Measurements from ENCODE around the gene SVEP1. TPM values are rescaled to one million over a fixed set of nuclear protein-coding genes. Genes with fewer than 3 reads are reported as not detected.
"Not testable (repeated sequence)": the region's sequence is repeated elsewhere in the genome, so short reads cannot be mapped to it uniquely, and the experiment has no call there.

Gene SVEP1
- total RNA-seq, 1 experiment from 2014 or later: 21.9 TPM

DNA sequence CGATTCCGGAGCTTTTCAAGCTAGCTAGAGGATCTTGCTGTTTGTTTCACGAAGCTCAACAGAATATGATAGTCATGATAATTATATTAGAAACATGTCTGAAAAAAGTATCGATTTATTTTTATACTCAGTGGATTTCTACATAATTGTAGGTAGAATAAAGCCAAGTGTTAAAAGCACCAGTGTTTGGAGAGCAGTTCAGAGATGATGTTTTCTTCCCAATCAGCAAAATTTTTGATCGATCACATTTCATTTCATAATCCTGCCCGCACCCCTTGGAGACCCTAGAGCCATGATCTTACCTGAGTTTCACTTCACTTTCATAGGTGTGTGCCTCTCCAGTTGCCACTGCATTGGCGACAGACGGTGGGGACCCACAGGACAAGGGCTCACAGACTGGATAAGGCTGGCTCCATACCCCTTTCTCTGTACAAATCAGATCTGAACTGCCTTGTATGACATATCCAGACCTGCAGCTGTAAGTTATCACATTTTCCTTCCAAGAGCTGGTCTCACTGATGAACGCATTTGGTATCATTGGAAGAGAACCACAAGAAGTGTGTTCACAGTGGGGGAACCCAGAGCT is 173.6 kb downstream of the SVEP1 start:
- POLR2A ChIA-PET: no interaction called here
- no peaks in the 10 kb centered on the region for H3K4me1 Mint-ChIP-seq (ENCODE audit: insufficient read depth, unreplicated experiment)

DNA sequence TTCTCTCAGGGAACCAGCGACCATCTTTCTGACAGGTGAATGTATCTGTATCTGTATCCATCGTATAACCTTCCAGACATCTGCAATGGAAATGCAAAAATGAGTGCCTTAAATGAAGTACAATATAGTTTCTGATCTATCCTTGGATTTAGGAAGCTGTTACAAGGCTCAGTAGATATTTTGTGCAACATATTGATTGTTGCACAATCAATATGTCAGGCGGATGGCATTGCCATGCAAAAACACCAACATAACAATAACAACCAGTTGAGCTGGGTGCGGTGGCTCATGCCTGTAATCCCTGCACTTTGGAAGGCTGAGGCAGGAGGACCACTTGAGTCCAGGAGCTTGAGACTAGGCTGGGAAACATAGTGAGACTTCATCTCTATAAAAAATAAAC is 175.1 kb downstream of the SVEP1 start:
- peaks cover 19% of the 10 kb centered on the region for H3K36me3 Mint-ChIP-seq (ENCODE audit: insufficient read depth, unreplicated experiment)
- intact Hi-C loops (cut with micrococcal nuclease): no loop called here
- no peaks in the 10 kb centered on the region for H3K4me1 Mint-ChIP-seq (ENCODE audit: insufficient read depth, unreplicated experiment)
- H3K9me3 Mint-ChIP-seq (ENCODE audit: unreplicated experiment): no peaks in the 10 kb centered on the region
- no TSS peak for BruUV-seq (replicated peaks)
- ChIA-PET CTCF (no interaction called here), POLR2A (interaction anchor here (0.7 kb wide), 1 partner anchor 115 kb away, joined by 3 read pairs; no protein-coding TSS in a partner anchor)
- H3K4me3 Mint-ChIP-seq (ENCODE audit: unreplicated experiment): no peak overlapping the region
- no peaks in the 10 kb centered on the region for H3K27me3 Mint-ChIP-seq (ENCODE audit: insufficient read depth, unreplicated experiment)
- TF ChIP-seq, protein P1, sequence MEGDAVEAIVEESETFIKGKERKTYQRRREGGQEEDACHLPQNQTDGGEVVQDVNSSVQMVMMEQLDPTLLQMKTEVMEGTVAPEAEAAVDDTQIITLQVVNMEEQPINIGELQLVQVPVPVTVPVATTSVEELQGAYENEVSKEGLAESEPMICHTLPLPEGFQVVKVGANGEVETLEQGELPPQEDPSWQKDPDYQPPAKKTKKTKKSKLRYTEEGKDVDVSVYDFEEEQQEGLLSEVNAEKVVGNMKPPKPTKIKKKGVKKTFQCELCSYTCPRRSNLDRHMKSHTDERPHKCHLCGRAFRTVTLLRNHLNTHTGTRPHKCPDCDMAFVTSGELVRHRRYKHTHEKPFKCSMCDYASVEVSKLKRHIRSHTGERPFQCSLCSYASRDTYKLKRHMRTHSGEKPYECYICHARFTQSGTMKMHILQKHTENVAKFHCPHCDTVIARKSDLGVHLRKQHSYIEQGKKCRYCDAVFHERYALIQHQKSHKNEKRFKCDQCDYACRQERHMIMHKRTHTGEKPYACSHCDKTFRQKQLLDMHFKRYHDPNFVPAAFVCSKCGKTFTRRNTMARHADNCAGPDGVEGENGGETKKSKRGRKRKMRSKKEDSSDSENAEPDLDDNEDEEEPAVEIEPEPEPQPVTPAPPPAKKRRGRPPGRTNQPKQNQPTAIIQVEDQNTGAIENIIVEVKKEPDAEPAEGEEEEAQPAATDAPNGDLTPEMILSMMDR (IDR thresholded peaks at IDR 0.05; ENCODE audit: unreplicated experiment): no peak
- no peak for DNase-seq (ENCODE audit: unreplicated experiment)
- no peak overlapping the region for H3K27ac Mint-ChIP-seq (ENCODE audit: low read depth, unreplicated experiment)

More for the DNA sequence above, 173.6 kb downstream of the SVEP1 start:
- TF ChIP-seq, protein P1 (IDR thresholded peaks at IDR 0.05; ENCODE audit: unreplicated experiment): no peak
- H3K9me3 Mint-ChIP-seq (ENCODE audit: unreplicated experiment): no peaks in the 10 kb centered on the region
- peaks cover 14% of the 10 kb centered on the region for H3K36me3 Mint-ChIP-seq (ENCODE audit: insufficient read depth, unreplicated experiment)
- H3K27ac Mint-ChIP-seq (ENCODE audit: low read depth, unreplicated experiment): no peak overlapping the region
- no peak for DNase-seq (ENCODE audit: unreplicated experiment)
- no peaks in the 10 kb centered on the region for H3K27me3 Mint-ChIP-seq (ENCODE audit: insufficient read depth, unreplicated experiment)
- H3K4me3 Mint-ChIP-seq (ENCODE audit: unreplicated experiment): no peak overlapping the region
- CTCF ChIA-PET: no interaction called here
- no TSS peak for BruUV-seq (replicated peaks)
- intact Hi-C loops (cut with micrococcal nuclease): no loop called here

- intact Hi-C loops (cut with micrococcal nuclease): no loop called here
- BruUV-seq (replicated peaks): no TSS peak
- no peak for DNase-seq (ENCODE audit: unreplicated experiment)
Measured at GRCh38 chr9:110399983-110400382, 179.6 kb downstream of the SVEP1 start.

DNA sequence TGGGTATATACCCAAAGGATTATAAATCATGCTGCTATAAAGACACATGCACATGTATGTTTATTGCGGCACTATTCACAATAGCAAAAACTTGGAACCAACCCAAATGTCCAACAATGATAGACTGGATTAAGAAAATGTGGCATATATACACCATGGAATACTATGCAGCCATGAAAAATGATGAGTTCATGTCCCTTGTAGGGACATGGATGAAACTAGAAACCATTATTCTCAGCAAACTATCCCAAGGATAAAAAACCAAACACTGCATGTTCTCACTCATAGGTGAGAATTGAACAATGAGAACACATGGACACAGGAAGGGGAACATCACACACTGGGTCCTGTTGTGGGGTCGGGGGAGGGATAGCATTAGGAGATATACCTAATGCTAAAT is 180.5 kb downstream of the SVEP1 start:
- BruUV-seq (replicated peaks); H3K9me3 Mint-ChIP-seq (ENCODE audit: unreplicated experiment); DNase-seq (ENCODE audit: unreplicated experiment); CTCF ChIA-PET; intact Hi-C loops (cut with micrococcal nuclease); H3K4me1 Mint-ChIP-seq (ENCODE audit: insufficient read depth, unreplicated experiment); H3K27me3 Mint-ChIP-seq (ENCODE audit: insufficient read depth, unreplicated experiment); POLR2A ChIA-PET; H3K27ac Mint-ChIP-seq (ENCODE audit: low read depth, unreplicated experiment); H3K4me3 Mint-ChIP-seq (ENCODE audit: unreplicated experiment): not testable (repeated sequence)
- peaks cover 18% of the 10 kb centered on the region for H3K36me3 Mint-ChIP-seq (ENCODE audit: insufficient read depth, unreplicated experiment)

More at GRCh38 chr9:110399983-110400382, 179.6 kb downstream of the SVEP1 start:
- Mint-ChIP-seq H3K9me3 (ENCODE audit: unreplicated experiment) (no peaks in the 10 kb centered on the region), H3K27me3 (ENCODE audit: insufficient read depth, unreplicated experiment) (no peaks in the 10 kb centered on the region), H3K36me3 (ENCODE audit: insufficient read depth, unreplicated experiment) (peaks cover 26% of the 10 kb centered on the region), H3K4me1 (ENCODE audit: insufficient read depth, unreplicated experiment) (no peaks in the 10 kb centered on the region), H3K27ac (ENCODE audit: low read depth, unreplicated experiment) (no peak overlapping the region), H3K4me3 (ENCODE audit: unreplicated experiment) (no peak overlapping the region)
- POLR2A ChIA-PET: no interaction called here
- CTCF ChIA-PET: no interaction called here
- TF ChIP-seq, protein P1 (IDR thresholded peaks at IDR 0.05; ENCODE audit: unreplicated experiment): no peak

All from MCF 10A (cell line).